ENCODE measurements around the gene RPL6.
"Not testable (repeated sequence)": the region's sequence is repeated elsewhere in the genome, so short reads cannot be mapped to it uniquely, and the experiment has no call there.

Gene RPL6

DNA sequence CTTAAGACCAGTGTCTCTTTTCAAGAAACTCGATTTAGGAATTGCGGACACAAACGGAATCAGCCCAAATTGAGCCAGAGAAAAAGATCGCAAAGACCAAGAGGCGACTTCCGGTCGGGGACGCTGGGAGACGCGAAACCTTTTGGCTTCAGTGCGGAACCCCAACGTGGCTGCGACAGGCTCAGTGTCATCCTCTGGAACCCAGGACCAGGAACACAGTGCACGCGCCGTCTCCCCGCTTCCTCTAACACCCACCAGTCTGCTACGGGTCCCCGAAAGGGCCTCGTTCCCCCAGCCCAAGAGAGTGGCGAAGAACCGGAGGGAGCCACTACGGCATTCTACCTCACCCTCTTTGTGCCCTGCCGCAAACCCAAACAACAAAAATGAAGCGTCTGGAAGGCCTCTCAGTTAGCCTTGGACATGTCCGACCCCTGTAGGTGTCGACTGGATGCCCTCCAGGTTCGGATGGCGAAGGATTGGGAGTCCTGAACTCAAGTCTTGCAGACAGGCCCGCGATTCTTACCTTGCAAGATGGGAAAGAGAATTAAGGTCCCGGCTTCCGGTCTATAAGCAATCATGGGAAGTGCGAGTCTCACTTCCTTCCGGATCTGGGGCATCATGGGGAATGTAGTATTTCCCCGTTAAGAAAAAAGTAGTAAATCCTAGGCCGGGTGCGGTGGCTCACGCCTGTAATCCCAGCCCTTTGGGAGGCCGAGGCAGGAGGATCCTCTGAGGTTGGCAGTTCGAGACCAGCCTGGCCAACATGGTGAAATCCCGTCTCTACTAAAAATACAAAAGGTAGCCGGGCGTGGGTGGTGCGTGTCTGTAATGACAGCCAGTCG is at the start of gene RPL6:
Gene RPL6 (minus strand): TSS at position 542 of the 842 bp plus-strand sequence. CDS start 949 bp downstream, outside the sequence.
- DNase-seq (ENCODE audit: low read depth): peak; percentile 95
- TF ChIP-seq, protein P1, sequence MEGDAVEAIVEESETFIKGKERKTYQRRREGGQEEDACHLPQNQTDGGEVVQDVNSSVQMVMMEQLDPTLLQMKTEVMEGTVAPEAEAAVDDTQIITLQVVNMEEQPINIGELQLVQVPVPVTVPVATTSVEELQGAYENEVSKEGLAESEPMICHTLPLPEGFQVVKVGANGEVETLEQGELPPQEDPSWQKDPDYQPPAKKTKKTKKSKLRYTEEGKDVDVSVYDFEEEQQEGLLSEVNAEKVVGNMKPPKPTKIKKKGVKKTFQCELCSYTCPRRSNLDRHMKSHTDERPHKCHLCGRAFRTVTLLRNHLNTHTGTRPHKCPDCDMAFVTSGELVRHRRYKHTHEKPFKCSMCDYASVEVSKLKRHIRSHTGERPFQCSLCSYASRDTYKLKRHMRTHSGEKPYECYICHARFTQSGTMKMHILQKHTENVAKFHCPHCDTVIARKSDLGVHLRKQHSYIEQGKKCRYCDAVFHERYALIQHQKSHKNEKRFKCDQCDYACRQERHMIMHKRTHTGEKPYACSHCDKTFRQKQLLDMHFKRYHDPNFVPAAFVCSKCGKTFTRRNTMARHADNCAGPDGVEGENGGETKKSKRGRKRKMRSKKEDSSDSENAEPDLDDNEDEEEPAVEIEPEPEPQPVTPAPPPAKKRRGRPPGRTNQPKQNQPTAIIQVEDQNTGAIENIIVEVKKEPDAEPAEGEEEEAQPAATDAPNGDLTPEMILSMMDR (IDR thresholded peaks at IDR 0.05; ENCODE audit: insufficient read depth, low read depth, low read length, missing control alignments): no peak
- peak within 1 kb of the TSS; percentile 99 for H3K4me3 ChIP-seq (ENCODE audit: low read depth, low read length)

DNA sequence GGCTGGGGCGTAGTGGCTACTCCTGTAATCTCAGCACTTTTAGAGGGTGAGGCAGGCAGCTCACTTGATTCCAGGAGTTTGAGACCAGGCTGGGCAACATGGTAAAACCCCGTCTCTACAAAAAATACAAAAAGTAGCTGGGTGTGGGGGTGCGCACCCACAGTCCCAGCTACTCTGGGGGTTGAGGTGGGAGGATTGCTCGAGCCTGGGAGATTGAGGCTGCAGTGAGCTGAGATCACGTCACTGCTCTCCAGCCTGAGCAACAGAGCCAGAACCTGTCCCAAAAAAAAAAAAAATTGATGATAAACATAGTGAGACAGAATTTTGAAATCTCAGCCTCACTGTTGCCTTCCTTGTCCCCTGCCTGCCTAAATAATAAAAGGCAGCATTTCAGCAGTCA is 49.3 kb upstream of the RPL6 start:
- no peak for DNase-seq (ENCODE audit: low read depth)
- TF ChIP-seq, protein P1 (IDR thresholded peaks at IDR 0.05; ENCODE audit: insufficient read depth, low read depth, low read length, missing control alignments): no peak
- no peak overlapping the region for H3K4me3 ChIP-seq (ENCODE audit: low read depth, low read length)

DNA sequence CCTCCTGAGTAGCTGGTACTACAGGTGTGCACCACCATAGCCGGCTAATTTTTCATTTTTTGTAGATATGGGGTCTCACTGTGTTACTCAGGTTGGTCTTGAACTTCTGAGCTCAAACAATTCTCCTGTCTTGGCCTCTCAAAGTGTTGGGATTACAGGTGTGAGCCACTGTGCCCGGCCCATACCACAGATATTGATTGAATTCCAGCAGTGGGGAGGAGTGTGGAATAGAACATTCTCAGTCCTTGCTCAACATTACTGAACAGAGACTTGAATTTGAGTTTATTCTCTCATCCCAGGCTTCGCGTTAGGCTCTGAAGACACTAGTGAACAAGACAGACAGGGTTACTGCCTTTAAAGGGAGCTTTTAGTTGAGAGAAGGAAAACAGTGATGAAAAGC is 48.9 kb upstream of the RPL6 start:
- TF ChIP-seq, protein P1 (IDR thresholded peaks at IDR 0.05; ENCODE audit: insufficient read depth, low read depth, low read length, missing control alignments): no peak
- no peak for DNase-seq (ENCODE audit: low read depth)
- H3K4me3 ChIP-seq (ENCODE audit: low read depth, low read length): no peak overlapping the region

DNA sequence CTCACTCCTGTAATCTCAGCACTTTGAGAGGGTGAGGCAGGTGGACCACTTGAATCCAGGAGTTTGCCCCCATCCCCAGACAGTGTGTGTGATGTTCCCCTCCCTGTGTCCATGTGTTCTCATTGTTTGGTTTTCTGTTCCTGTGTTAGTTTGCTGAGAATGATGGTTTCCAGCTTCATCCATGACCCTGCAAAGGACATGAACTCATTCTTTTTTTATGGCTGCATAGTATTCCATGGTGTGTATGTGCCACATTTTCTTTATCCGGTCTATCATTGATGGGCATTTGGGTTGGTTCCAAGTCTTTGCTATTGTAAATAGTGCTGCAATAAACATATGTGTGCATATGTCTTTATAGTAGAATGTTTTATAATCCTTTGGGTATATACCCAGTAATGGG is 47.7 kb upstream of the RPL6 start:
- not testable (repeated sequence) for DNase-seq (ENCODE audit: low read depth); H3K4me3 ChIP-seq (ENCODE audit: low read depth, low read length)

DNA sequence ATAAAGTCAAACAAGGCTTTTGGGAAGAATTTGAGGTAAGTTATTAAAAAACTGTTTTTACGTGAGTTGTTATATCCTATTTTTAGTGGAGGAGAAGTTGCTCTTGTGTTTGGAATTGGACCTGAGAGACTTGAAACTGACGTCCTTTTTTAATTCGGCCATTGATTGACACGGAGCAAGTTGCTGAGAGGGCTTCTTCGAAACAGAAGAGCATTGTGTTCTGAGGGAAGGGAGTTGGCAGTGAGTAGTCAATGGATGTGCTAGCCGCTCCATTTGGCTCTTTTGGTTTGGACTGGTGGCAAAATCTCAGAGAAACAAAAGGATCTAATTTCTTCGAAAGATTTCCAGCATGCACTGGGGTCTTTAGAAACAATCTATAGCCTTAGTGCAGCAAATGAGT is 46.6 kb upstream of the RPL6 start:
- DNase-seq (ENCODE audit: low read depth): no peak
- H3K4me3 ChIP-seq (ENCODE audit: low read depth, low read length): no peak overlapping the region
- TF ChIP-seq, protein P1 (IDR thresholded peaks at IDR 0.05; ENCODE audit: insufficient read depth, low read depth, low read length, missing control alignments): no peak

DNA sequence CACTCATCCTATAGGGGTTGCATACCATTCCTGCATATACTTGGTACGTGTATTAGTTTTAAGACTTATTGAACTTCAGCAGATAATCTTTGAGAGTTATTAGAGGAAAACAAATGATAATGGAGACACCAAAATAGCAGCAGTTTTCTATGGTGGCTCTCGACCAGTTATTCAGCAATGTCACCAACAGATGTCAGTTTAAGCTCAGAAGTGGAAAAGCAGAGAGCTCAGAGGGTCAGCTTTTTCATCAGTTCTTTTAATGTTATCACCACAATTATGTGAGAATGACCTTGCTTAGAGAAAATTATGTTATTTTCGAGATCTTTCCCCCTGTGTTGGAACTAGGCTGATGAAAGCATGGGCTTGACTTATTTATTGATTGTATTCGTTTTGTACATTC is 41.3 kb upstream of the RPL6 start:
- DNase-seq (ENCODE audit: low read depth): no peak
- TF ChIP-seq, protein P1 (IDR thresholded peaks at IDR 0.05; ENCODE audit: insufficient read depth, low read depth, low read length, missing control alignments): no peak
- H3K4me3 ChIP-seq (ENCODE audit: low read depth, low read length): no peak overlapping the region

DNA sequence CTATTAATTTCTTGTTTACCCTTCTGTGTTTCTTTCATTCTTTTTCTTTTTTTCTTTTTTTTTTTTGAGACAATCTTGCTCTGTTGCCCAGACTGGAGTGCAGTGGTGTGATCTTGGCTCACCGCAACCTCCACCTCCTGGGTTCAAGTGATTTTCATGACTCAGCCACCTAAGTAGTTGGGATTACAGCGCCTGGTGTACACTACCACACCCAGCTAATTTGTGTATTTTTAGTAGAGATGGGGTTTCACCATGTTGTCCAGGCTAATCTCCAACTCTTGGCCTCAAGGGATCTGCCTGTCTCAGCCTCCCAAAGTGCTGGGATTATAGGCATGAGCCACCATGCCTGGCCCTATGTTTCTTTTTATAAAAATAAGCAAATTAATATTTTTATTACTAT is 38.8 kb upstream of the RPL6 start:
- not testable (repeated sequence) for DNase-seq (ENCODE audit: low read depth); H3K4me3 ChIP-seq (ENCODE audit: low read depth, low read length)

DNA sequence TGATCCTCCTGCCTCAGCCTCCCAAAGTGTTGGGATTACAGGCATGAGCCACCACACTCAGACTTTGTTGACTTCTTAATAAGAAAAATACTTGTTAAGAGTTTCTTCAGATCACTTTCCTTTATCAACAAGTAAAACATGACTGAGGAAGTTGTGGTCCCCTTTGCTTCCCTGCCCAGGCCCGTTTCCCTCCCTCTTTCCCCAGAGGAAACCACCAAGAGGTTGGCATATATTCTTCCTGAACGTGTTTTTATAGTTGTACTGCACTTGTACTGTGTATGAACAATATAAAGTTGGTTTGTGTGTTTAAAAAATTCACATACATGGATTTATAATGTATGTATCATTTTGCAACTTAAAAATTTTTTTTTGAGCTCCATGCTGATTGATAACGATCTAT is 37.7 kb upstream of the RPL6 start:
- TF ChIP-seq, protein P1 (IDR thresholded peaks at IDR 0.05; ENCODE audit: insufficient read depth, low read depth, low read length, missing control alignments): no peak
- no peak for DNase-seq (ENCODE audit: low read depth)

More for the DNA sequence above, 37.7 kb upstream of the RPL6 start:
- no peak overlapping the region for H3K4me3 ChIP-seq (ENCODE audit: low read depth, low read length)

All from GM12865 (cell line).